Right lobe of liver (tissue), 4 donors: ENCODE data around the gene PRKCA.

ENCODE experiments used
- CTCF ChIP-seq, 4 donors: fragments of 200-600 bp in 3 of 4; fragments of 450-650 bp in 1 of 4; IDR thresholded peaks; one replicate each; pipeline versions ENCODE4 v1.5.1 to v1.8.0; 2016 to 2022; ENCODE audit warnings: antibody characterized with exemption in 4 of 4, mild to moderate bottlenecking in 2 of 4
- POLR2A ChIP-seq: fragments of 450-650 bp; IDR thresholded peaks from one replicate; pipeline ENCODE4 v1.6.1; 2017; ENCODE audit warnings: antibody characterized with exemption, mild to moderate bottlenecking
- donor health status: DM: no; HTN: no; CAD: no.
- donor health status: DM: no; HTN: no; CAD: no.
- donor health status: DM: no; HTN: yes; CAD: no.

GRCh38 chr17:66487981-66488468, 185.6 kb downstream of the PRKCA start:
- TF ChIP-seq CTCF (IDR thresholded peaks at IDR 0.05), result no peak
- no peak for TF ChIP-seq POLR2A
